Liver (tissue), 3 donors: ENCODE measurements around the gene AGL.

Source experiments
- FOXA1 ChIP-seq: IDR thresholded peaks from 2 replicates; pipeline ENCODE4 v1.6.1; 2016; ENCODE audit warnings: antibody characterized with exemption
- GABPA ChIP-seq, 2 donors: IDR thresholded peaks in 1 of 2; conservative IDR thresholded peaks in 1 of 2; 2 replicates each; pipeline ENCODE4 v1.6.1; 2016; ENCODE audit warnings: antibody characterized with exemption in 2 of 2, mild to moderate bottlenecking in 1 of 2, moderate library complexity in 1 of 2
- HNF4A ChIP-seq, 2 donors: conservative IDR thresholded peaks; 2 replicates each; pipeline ENCODE4 v1.6.1; 2016; ENCODE audit warnings: antibody characterized with exemption in 2 of 2, mild to moderate bottlenecking in 2 of 2
- HNF4G ChIP-seq: IDR thresholded peaks from 2 replicates; pipeline ENCODE4 v1.6.1; 2016; ENCODE audit warnings: antibody characterized with exemption
- JUND ChIP-seq, 2 donors: IDR thresholded peaks; 2 replicates each; pipeline ENCODE4 v1.6.1; 2016; ENCODE audit warnings: antibody characterized with exemption in 2 of 2
- RAD21 ChIP-seq, 2 donors: IDR thresholded peaks; 2 replicates each; pipeline ENCODE4 v1.6.1; 2016; ENCODE audit warnings: antibody characterized with exemption in 2 of 2, mild to moderate bottlenecking in 2 of 2
- SP1 ChIP-seq: IDR thresholded peaks from 2 replicates; pipeline ENCODE4 v1.6.1; 2018; ENCODE audit warnings: antibody characterized with exemption, mild to moderate bottlenecking
- TAF1 ChIP-seq: conservative IDR thresholded peaks from 2 replicates; pipeline ENCODE4 v1.6.1; 2016; ENCODE audit warnings: antibody characterized with exemption, mild to moderate bottlenecking
- YY1 ChIP-seq: IDR thresholded peaks from 2 replicates; pipeline ENCODE4 v1.6.1; 2016; ENCODE audit warnings: antibody characterized with exemption, mild to moderate bottlenecking
- TF ChIP-seq, protein P1 (sequence below): fragments of 150-350 bp; IDR thresholded peaks from 2 replicates; pipeline ENCODE4 v1.5.1; 2017; ENCODE audit warnings: improper control_type of control experiment, low read depth, low read length; ENCODE audit not compliant: missing input control
- TF ChIP-seq, protein P2 (sequence below): IDR thresholded peaks from 2 replicates; pipeline ENCODE4 v1.6.1; 2016; ENCODE audit warnings: antibody characterized with exemption, mild to moderate bottlenecking
- TF ChIP-seq, protein P3 (sequence below): IDR thresholded peaks from 2 replicates; pipeline ENCODE4 v1.6.1; 2016; ENCODE audit warnings: antibody characterized with exemption
- TF ChIP-seq, protein P4 (sequence below): IDR thresholded peaks from 2 replicates; pipeline ENCODE4 v1.6.1; 2016; ENCODE audit warnings: antibody characterized with exemption
- TF ChIP-seq, protein P5 (sequence below): IDR thresholded peaks from 2 replicates; pipeline ENCODE4 v1.6.1; 2016; ENCODE audit warnings: antibody characterized with exemption
- donor health status: healthy.
- donor health status: healthy.

DNA sequence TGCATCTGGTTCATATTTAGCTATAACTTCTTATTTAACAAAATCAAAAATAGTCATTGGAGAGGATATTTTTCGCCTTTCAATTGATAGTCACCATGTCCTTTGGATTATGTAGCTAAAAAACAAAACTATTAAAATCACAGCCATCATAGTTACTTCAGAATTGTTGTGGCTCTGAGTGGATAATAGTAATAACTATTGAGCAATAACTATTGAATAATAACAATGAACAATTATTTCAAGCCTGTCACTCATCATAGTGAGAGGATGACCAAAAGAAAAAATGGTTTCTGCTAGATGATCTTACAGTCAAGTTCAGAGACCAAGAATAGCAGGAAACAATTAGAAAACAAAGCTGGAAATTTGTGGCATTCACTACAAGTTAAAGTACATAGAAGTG lies 38.4 kb upstream of the AGL start:
- TF ChIP-seq, protein P1, sequence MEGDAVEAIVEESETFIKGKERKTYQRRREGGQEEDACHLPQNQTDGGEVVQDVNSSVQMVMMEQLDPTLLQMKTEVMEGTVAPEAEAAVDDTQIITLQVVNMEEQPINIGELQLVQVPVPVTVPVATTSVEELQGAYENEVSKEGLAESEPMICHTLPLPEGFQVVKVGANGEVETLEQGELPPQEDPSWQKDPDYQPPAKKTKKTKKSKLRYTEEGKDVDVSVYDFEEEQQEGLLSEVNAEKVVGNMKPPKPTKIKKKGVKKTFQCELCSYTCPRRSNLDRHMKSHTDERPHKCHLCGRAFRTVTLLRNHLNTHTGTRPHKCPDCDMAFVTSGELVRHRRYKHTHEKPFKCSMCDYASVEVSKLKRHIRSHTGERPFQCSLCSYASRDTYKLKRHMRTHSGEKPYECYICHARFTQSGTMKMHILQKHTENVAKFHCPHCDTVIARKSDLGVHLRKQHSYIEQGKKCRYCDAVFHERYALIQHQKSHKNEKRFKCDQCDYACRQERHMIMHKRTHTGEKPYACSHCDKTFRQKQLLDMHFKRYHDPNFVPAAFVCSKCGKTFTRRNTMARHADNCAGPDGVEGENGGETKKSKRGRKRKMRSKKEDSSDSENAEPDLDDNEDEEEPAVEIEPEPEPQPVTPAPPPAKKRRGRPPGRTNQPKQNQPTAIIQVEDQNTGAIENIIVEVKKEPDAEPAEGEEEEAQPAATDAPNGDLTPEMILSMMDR, result no peak
- TF ChIP-seq YY1, result no peak
- TF ChIP-seq, protein P2, sequence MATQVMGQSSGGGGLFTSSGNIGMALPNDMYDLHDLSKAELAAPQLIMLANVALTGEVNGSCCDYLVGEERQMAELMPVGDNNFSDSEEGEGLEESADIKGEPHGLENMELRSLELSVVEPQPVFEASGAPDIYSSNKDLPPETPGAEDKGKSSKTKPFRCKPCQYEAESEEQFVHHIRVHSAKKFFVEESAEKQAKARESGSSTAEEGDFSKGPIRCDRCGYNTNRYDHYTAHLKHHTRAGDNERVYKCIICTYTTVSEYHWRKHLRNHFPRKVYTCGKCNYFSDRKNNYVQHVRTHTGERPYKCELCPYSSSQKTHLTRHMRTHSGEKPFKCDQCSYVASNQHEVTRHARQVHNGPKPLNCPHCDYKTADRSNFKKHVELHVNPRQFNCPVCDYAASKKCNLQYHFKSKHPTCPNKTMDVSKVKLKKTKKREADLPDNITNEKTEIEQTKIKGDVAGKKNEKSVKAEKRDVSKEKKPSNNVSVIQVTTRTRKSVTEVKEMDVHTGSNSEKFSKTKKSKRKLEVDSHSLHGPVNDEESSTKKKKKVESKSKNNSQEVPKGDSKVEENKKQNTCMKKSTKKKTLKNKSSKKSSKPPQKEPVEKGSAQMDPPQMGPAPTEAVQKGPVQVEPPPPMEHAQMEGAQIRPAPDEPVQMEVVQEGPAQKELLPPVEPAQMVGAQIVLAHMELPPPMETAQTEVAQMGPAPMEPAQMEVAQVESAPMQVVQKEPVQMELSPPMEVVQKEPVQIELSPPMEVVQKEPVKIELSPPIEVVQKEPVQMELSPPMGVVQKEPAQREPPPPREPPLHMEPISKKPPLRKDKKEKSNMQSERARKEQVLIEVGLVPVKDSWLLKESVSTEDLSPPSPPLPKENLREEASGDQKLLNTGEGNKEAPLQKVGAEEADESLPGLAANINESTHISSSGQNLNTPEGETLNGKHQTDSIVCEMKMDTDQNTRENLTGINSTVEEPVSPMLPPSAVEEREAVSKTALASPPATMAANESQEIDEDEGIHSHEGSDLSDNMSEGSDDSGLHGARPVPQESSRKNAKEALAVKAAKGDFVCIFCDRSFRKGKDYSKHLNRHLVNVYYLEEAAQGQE, result no peak
- no peak for TF ChIP-seq TAF1
- TF ChIP-seq, protein P3, sequence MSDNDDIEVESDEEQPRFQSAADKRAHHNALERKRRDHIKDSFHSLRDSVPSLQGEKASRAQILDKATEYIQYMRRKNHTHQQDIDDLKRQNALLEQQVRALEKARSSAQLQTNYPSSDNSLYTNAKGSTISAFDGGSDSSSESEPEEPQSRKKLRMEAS, result no peak
- TF ChIP-seq, protein P4, sequence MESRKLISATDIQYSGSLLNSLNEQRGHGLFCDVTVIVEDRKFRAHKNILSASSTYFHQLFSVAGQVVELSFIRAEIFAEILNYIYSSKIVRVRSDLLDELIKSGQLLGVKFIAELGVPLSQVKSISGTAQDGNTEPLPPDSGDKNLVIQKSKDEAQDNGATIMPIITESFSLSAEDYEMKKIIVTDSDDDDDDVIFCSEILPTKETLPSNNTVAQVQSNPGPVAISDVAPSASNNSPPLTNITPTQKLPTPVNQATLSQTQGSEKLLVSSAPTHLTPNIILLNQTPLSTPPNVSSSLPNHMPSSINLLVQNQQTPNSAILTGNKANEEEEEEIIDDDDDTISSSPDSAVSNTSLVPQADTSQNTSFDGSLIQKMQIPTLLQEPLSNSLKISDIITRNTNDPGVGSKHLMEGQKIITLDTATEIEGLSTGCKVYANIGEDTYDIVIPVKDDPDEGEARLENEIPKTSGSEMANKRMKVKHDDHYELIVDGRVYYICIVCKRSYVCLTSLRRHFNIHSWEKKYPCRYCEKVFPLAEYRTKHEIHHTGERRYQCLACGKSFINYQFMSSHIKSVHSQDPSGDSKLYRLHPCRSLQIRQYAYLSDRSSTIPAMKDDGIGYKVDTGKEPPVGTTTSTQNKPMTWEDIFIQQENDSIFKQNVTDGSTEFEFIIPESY, result no peak
- no peak for TF ChIP-seq RAD21 (IDR thresholded peaks at IDR 0.05)
- TF ChIP-seq, protein P5, sequence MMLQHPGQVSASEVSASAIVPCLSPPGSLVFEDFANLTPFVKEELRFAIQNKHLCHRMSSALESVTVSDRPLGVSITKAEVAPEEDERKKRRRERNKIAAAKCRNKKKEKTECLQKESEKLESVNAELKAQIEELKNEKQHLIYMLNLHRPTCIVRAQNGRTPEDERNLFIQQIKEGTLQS, result no peak
- no peak for TF ChIP-seq JUND (IDR thresholded peaks at IDR 0.05)
- TF ChIP-seq GABPA (IDR thresholded peaks at IDR 0.05 in 1 of 2, conservative IDR thresholded peaks at IDR 0.05 in 1 of 2), result no peak
- TF ChIP-seq SP1, result no peak
- TF ChIP-seq HNF4A (conservative IDR thresholded peaks at IDR 0.05), result no peak
- TF ChIP-seq FOXA1, result no peak
- TF ChIP-seq HNF4G, result no peak
